HG03460 (cell line): Measurements from ENCODE around the gene DPYSL5.
"Not testable (repeated sequence)": the region's sequence is repeated elsewhere in the genome, so short reads cannot be mapped to it uniquely, and the experiment has no call there.

ENCODE experiments used
- ATAC-seq: cut with Tn5 transposase; IDR thresholded peaks from one replicate; pipeline ENCODE4 v1.9.1; 2021; ENCODE audit not compliant: unreplicated experiment

Gene DPYSL5

GRCh38 chr2:26922405-26923188 lies 74.7 kb downstream of the DPYSL5 start:
- ATAC-seq = no peak

GRCh38 chr2:26923189-26923466 lies 75.2 kb downstream of the DPYSL5 start:
- not testable (repeated sequence) for ATAC-seq

- no peak for ATAC-seq
Observed at GRCh38 chr2:26924731-26925099, 76.8 kb downstream of the DPYSL5 start.

GRCh38 chr2:26925100-26925791 lies 77.3 kb downstream of the DPYSL5 start:
- ATAC-seq = no peak

GRCh38 chr2:26927221-26927620 lies 79.3 kb downstream of the DPYSL5 start:
- no peak for ATAC-seq

GRCh38 chr2:26932974-26933373 lies 85.0 kb downstream of the DPYSL5 start:
- no peak for ATAC-seq

- no peak for ATAC-seq
Observed at GRCh38 chr2:26933431-26934334, 85.8 kb downstream of the DPYSL5 start.

GRCh38 chr2:26934335-26934724 lies 86.4 kb downstream of the DPYSL5 start:
- no peak for ATAC-seq

- no peak for ATAC-seq
Observed at GRCh38 chr2:26934985-26935384, 87.1 kb downstream of the DPYSL5 start.

GRCh38 chr2:26936855-26937254 lies 88.9 kb downstream of the DPYSL5 start:
- ATAC-seq = no peak

GRCh38 chr2:26938399-26939118 lies 90.6 kb downstream of the DPYSL5 start:
- ATAC-seq = no peak

- ATAC-seq = no peak
Observed at GRCh38 chr2:26940001-26940400, 92.1 kb downstream of the DPYSL5 start.

GRCh38 chr2:26941486-26941885 lies 93.6 kb downstream of the DPYSL5 start:
- no peak for ATAC-seq

- no peak for ATAC-seq
Observed at GRCh38 chr2:26942543-26943295, 94.8 kb downstream of the DPYSL5 start.

- ATAC-seq = no peak
Observed at GRCh38 chr2:26945991-26946750, 98.2 kb downstream of the DPYSL5 start.

GRCh38 chr2:26946841-26947784 lies 99.2 kb downstream of the DPYSL5 start:
- ATAC-seq = no peak

GRCh38 chr2:26948800-26949199 lies 100.9 kb downstream of the DPYSL5 start:
- ATAC-seq = no peak

- ATAC-seq = no peak
Observed at GRCh38 chr2:26950246-26950645, 102.3 kb downstream of the DPYSL5 start.

GRCh38 chr2:26951236-26951635 lies 103.3 kb downstream of the DPYSL5 start:
- ATAC-seq = no peak
